KOPT-K1 (cell line): ENCODE data around the gene NDUFA8.

Experiments
- H3K27ac ChIP-seq: fragments of 200-600 bp; sonication (generic); 2 replicates; pipeline ENCODE4 v1.5.1; 2016; ENCODE audit warnings: antibody characterized with exemption, mild to moderate bottlenecking, low read depth, low read length; ENCODE audit not compliant: poor library complexity, severe bottlenecking
- H3K36me3 ChIP-seq: fragments of 200-600 bp; sonication (generic); 2 replicates; pipeline ENCODE4 v1.5.1; 2017; ENCODE audit warnings: antibody characterized with exemption, mild to moderate bottlenecking, low read length, moderate library complexity; ENCODE audit not compliant: insufficient read depth
- H3K9me3 ChIP-seq: fragments of 200-600 bp; sonication (generic); 2 replicates; pipeline ENCODE4 v1.5.1; 2017; ENCODE audit warnings: antibody characterized with exemption, low read length, mild to moderate bottlenecking; ENCODE audit not compliant: insufficient read depth, poor library complexity, severe bottlenecking

The NDUFA8 gene

GRCh38 chr9:122159026-122159924, at the start of gene NDUFA8, which contains the start of gene MORN5:
TSS of gene NDUFA8 (minus strand) at chr9:122159779. CDS start at chr9:122159677, 102 bp downstream.
TSS of gene MORN5 (plus strand) at chr9:122159908. CDS start at chr9:122159973, 65 bp downstream.
- peaks cover 9% of the 10 kb centered on the region for H3K9me3 ChIP-seq
- no peaks in the 10 kb centered on the region for H3K36me3 ChIP-seq
- H3K27ac ChIP-seq: peak within 1 kb of the TSS; percentile 72

DNA sequence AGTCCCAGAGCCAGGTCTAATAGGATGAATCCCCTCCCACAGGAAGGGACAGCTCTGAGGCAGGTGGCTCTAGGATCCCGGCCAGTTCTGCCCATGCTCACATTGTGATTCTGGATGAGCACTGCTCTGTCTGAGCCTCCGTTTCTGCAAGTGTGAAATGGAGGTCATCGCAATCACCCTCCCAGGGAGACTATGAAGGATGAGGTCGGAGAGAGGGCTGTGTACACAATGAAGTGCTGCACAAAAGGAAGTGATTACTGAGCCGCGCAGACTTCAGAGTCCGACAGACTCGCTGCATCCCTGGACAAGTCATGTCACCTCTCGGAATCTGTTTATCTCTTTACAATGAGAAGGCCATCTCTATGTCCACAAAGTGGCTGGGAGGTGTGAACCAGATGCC, 47.5 kb upstream of the NDUFA8 start:
- H3K27ac ChIP-seq: no peak overlapping the region
- H3K36me3 ChIP-seq: no peaks in the 10 kb centered on the region
- H3K9me3 ChIP-seq: no peaks in the 10 kb centered on the region

- Histone ChIP-seq H3K27ac (no peak overlapping the region), H3K36me3 (no peaks in the 10 kb centered on the region), H3K9me3 (no peaks in the 10 kb centered on the region)
These were observed 46.8 kb upstream of the NDUFA8 start for GRCh38 chr9:122206118-122207046.

DNA sequence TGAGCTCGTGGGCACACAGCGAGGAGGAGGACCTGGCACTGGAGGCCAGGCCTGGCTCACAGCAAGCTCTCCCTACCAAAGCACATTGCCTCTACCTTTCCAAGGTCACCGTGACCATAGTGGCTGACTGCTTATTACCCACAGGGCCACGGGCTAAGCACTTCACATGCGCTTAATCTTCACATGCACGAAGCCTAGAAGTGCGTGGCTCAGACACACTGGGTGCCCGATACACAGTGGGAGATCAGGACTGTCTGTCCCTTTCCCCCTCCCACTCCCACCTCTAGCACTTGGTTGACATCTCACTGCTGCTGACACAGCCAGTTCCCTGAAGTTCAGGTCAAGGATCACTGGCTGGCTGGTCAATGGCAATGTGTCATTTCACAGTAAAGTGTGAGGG, 45.6 kb upstream of the NDUFA8 start:
- Histone ChIP-seq H3K9me3 (no peaks in the 10 kb centered on the region), H3K27ac (no peak overlapping the region), H3K36me3 (no peaks in the 10 kb centered on the region)

- H3K9me3 ChIP-seq: no peaks in the 10 kb centered on the region
- no peaks in the 10 kb centered on the region for H3K36me3 ChIP-seq
- no peak overlapping the region for H3K27ac ChIP-seq
These were observed 44.9 kb upstream of the NDUFA8 start for GRCh38 chr9:122204491-122204890.

DNA sequence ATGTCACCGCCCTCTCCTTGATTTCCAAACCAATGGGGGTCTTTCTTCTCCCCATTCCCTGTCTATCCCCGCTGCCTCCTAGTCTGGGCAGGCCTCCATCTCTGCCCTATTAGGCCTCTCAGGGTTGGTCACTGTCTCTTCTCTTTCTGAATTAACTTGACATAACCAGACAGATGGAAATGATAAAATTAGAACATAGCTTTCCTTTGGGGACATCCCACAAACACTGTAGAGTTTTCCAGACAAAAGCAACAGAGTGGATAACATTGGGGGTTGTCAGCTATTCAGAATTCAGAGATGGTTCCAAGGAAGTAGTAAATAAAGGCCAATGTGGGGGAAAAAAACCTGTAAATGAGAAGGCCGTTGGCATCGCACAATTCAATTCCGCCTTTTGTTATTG, 44.5 kb upstream of the NDUFA8 start:
- H3K36me3 ChIP-seq: no peaks in the 10 kb centered on the region
- no peak overlapping the region for H3K27ac ChIP-seq
- H3K9me3 ChIP-seq: no peaks in the 10 kb centered on the region

GRCh38 chr9:122202111-122202510, 42.5 kb upstream of the NDUFA8 start:
- H3K9me3 ChIP-seq: no peaks in the 10 kb centered on the region
- no peak overlapping the region for H3K27ac ChIP-seq
- no peaks in the 10 kb centered on the region for H3K36me3 ChIP-seq

DNA sequence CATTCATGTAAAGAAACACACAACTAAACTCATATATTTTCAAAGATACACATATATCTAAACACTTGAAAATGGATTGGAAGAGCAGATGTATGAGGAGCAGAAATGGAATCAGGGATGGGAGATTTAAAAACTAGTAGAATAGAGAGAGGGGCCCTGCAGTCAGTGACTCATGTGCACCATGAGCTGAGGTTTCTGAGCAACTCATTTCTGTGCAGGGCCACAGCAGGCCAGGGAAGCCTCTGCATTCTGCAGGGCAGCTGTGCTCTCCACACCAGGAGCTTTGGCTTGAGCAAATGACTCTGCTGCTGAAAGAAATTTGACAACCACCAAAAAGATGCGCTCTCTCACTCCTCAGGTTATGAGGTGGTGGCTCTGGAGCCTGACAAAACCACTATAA, 42.1 kb upstream of the NDUFA8 start:
- no peaks in the 10 kb centered on the region for H3K36me3 ChIP-seq
- no peaks in the 10 kb centered on the region for H3K9me3 ChIP-seq
- H3K27ac ChIP-seq: no peak overlapping the region

DNA sequence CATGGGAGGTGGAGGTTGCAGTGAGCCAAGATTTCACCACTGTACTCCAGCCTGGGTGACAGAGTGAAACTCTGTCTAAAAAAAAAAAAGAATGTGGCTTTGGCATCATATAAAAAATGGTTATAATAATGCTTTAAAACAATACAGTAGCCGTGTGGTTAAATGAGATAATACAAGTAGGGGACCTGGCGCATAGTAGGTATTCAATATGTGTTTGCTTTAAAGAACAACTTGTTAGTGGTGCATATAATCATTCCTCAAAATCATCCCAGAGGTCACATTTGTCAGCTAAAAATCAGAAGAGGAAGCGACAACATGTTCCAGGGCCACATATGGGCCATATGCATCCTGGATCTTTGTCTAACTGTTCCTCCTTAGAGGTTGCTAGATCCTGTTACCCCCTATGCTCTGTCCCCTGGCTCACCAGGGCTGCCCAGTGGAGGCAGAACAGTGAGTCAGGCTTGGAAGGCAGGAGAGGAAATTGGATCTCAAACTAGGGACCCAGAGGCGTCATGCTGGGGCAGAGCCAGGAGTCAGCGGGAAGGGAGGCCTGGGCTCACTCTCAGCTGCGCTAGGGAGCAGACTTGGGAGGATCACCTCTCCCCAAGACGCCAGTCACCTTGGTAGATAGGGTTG, 41.5 kb upstream of the NDUFA8 start:
- Histone ChIP-seq H3K9me3 (no peaks in the 10 kb centered on the region), H3K27ac (no peak overlapping the region), H3K36me3 (no peaks in the 10 kb centered on the region)

- no peak overlapping the region for H3K27ac ChIP-seq
- H3K36me3 ChIP-seq: no peaks in the 10 kb centered on the region
- H3K9me3 ChIP-seq: no peaks in the 10 kb centered on the region
These were observed 38.3 kb upstream of the NDUFA8 start for GRCh38 chr9:122197882-122198281.

DNA sequence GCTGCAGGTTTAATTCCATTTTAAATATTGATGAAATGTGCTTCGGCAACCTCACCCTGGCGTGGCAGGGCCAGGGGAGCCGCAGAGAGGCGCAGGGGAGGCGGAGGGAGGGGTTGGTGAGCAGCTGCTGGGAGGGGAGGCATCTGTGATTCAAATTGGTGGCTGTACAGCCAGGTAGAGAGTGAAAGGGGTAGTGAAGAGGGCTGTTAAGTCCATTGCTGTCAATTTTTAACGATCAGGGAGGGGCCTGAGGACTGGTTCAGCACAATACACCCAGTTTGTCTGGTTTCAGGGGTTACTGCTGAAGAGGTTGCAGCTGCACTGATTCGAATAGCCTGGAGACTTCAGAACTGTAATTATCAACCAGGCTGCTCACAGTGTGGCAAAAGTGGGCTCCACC, 37.8 kb upstream of the NDUFA8 start:
- Histone ChIP-seq H3K27ac (no peak overlapping the region), H3K9me3 (no peaks in the 10 kb centered on the region)

DNA sequence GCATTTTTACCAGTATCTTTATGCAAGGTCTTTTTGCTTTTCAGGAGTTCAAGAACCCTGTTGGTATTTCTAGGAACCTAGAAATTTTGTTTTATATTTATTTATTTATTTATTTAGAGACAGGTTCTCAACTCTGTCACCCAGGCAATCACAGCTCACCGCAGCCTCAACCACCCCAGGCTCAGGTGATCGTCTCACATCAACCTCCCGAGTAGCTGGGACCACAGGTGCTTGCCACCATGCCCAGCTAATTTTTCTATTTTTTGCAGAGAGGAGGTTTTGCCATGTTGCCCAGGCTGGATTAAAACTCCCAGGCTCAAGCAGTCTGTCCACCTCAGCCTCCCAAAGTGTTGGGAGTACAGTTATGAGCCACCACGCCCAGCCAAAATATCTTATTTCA, 36.3 kb upstream of the NDUFA8 start:
- Histone ChIP-seq H3K36me3 (no peaks in the 10 kb centered on the region), H3K9me3 (no peaks in the 10 kb centered on the region), H3K27ac (no peak overlapping the region)

More for the DNA sequence above, 37.8 kb upstream of the NDUFA8 start:
- no peaks in the 10 kb centered on the region for H3K36me3 ChIP-seq

GRCh38 chr9:122193651-122194050, 34.1 kb upstream of the NDUFA8 start:
- H3K9me3 ChIP-seq: no peaks in the 10 kb centered on the region
- H3K27ac ChIP-seq: no peak overlapping the region
- H3K36me3 ChIP-seq: no peaks in the 10 kb centered on the region

DNA sequence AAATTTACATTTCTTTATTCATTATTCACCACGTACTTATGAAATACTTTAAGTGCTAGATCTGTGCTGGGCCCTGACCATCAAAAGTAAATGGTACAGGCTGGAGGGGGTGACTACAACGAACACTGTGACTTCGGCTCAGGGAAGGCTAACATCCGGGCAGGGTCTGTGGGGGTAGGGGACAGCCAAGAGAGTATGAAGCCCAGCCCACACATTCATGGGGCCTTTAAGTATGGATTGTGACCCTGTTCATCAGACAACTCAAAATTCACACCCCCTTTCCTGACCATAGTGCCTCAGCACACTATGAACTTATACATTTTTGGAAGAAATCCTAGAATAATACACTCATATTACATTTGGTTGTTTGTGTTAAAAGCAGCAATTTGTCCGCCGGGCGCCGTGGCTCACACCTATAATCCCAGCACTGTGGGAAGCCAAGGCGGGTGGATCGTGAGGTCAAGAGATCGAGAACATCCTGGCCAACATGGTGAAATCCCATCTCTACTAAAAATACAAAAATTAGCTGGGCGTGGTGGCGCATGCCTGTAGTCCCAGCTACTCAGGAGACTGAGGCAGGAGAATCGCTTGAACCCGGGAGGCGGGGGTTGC, 33.4 kb upstream of the NDUFA8 start:
- no peak overlapping the region for H3K27ac ChIP-seq
- no peaks in the 10 kb centered on the region for H3K9me3 ChIP-seq
- H3K36me3 ChIP-seq: no peaks in the 10 kb centered on the region
